ENCODE data around the gene SLC12A4. TPM values are rescaled to one million over a fixed set of nuclear protein-coding genes. Genes with fewer than 3 reads are reported as not detected.

Gene SLC12A4
- total RNA-seq, 1 donor from 2014 or later = 84.3 TPM

DNA sequence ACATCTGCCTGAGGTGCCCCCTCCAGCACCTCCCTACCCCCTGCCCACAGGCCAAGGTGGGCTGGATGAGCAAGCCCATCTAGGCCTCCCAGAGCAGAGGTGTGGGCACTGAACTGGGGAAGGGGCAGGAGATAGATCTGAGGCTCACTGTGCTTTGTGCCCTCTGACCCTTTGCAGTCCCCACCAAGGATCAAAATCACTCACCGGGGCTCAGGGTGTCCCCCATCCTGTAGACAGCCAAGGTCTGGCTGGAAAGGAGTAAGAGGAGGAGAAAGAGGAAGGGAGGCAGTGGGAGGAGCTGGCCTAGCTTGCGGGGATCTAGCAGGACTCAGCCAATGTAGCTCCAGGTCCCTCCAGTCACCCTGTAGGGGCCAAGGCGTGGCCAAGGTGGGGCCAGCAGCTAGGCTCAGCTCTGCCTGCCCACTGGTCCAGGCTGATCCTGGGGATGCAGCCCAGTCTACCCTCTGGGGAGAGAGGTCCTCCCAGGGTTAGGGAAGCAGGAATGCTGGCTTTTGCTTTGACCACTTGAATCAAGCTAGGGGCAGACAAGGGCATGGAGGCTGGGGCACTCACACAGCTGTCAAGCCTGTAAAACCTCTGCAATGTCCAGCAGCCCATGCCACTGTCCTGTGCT is 1.8 kb downstream of the SLC12A4 start:
- ATAC-seq (ENCODE audit: poor library complexity) (no peak), DNase-seq (no peak)
- intact Hi-C loops (cut with DNase I) = no loop called here

DNA sequence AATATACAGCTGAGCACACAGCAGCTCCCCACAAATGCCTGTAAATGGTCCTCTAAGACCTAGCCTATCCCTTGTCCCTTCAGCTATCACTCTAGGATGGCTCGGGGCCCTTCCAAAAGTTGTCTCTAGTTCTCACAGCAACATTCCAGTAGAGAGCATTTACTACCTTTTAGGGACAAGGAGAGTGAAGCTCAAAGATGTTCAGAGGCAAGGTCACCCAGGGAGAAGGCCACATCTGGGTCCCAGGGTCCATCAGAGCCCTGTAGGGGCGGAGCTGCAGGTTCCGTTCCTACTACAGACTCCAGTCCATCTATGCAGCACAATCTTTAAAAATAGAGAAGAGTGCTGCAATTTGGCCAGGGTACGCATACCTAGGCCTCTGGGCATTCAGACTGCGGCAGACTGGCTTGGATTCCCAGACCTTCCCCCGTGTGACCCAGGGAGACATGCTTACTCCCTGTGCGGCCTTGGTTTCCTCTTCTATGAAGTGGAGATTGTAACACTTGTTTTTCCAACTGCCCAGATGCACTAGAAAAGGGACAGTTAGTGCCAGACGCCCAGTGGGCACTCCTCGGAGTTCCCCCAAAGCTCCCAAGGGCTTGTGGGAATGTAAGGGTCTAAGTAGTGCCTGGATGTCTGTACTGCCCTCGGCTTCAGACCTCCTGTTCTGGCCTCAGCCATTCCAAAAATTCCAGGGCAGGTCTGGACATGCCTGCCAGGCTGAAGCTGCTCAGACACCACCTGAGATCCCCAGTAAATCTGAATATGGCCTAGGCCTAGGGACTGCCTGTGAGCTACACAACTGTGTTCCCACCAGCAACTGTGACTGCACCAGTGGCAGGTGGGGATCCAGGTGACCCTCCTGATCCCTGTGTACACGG is 2.5 kb downstream of the SLC12A4 start:
- peak; percentile 7 for ATAC-seq (ENCODE audit: poor library complexity)

DNA sequence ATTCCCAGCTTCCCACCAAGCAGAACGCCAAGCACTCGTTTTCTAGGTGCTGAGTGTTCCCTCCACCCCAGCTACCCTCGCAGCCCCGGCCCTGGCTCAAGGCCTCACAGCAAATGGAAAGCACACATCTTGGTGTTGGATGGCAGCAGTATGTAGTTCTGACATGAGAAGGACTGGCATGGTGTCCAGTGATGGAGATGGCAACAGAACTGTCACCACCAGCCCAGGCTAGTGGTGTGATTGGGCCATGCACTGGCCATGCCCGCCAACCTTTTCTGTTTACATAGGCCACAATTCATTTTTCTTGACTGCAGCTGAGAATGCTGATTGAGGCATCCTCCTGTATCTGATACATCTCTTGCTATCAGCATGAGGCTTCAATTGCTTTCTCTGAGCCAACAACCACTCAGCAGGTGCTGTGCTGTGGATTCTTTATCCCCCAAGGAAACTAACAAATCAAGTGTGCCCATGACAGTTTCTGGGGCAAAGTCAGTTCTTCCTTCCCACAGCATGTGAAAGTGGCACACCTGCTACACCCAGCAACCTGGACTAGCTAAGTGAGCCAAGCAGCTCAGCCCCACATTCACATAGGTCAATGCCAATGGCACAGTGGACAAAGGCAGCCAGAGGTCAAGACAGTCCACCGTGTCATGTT is 3.8 kb downstream of the SLC12A4 start:
- intact Hi-C loops (cut with DNase I) = no loop called here
- no peak for DNase-seq
- no peak for ATAC-seq (ENCODE audit: poor library complexity)

More for the DNA sequence above, 2.5 kb downstream of the SLC12A4 start:
- no peak for DNase-seq
- intact Hi-C loops (cut with DNase I) = no loop called here

DNA sequence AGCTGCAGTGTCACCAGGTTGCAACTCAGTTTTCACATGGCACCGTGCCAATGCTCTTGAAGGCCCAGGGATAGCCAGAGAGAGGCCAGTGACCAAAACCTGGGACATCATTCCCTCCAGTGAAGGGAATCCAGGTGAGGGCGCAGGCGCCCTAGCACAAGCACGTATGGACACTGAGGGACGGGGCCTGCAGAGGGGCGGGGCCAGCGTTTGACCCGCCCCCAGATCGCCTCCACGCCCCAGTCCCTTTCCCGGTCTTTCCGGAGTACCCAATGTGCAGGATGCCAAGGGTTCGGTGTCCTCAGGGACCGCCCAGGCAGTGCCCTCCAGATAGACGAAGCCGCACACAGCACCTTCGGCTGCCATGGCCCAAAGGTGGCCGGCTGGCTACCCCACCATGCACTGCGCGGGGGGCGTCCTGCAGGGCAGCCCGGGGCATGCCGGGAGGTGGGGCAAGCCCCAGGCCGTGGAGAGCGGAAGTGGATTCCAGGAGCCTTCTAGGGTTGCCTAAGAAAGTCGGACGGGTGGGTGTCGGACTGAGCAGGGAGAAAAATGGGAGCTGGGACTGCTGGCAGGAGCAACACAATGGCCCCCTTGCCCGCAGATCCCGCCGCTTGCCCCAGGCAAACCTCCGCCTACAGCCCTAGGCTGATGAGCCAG is 4.6 kb downstream of the SLC12A4 start:
- intact Hi-C loops (cut with DNase I) = no loop called here
- DNase-seq = no peak
- no peak for ATAC-seq (ENCODE audit: poor library complexity)

DNA sequence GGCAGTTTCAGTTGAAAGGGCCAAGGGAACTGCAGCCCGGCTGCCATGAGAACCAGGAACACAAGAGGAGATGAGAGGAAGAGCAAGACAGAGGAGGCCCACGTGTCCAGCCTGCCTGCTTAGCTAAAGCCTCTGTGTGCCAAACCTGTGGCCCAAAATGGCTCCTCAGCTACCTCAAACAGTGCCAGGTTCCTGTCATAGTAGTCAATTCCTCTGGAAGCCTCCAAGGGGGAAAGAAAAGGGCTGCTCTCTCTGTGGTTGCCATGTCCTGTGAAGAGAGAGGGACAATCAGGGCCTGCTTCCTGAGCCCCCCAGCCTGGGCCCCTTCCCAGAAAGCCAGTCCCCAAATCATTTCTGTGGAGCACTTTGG is 5.2 kb downstream of the SLC12A4 start:
- intact Hi-C loops (cut with DNase I) = no loop called here
- ATAC-seq (ENCODE audit: poor library complexity) (peak; percentile 26), DNase-seq (no peak)

DNA sequence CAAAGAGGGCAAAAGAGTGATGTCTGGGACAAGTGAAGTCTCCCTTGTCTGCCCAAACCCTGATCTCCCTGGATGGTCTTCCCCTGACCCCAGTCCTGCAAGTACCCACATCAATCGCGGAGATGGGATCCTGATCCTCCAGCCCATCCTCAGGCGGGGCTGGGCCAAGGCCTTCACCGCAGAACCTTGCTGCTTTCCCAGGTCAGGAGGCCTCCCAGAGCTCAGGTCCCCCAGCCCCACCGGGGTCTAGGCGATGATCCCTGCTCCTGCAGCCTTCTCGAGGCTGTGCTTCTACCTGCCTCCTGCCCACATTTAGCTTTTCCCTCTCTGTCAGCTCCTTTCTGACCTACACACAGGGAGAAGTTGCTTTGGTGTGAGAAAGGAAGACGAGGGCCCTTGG is 6.3 kb downstream of the SLC12A4 start:
- intact Hi-C loops (cut with DNase I) = no loop called here
- DNase-seq (no peak), ATAC-seq (ENCODE audit: poor library complexity) (no peak)

DNA sequence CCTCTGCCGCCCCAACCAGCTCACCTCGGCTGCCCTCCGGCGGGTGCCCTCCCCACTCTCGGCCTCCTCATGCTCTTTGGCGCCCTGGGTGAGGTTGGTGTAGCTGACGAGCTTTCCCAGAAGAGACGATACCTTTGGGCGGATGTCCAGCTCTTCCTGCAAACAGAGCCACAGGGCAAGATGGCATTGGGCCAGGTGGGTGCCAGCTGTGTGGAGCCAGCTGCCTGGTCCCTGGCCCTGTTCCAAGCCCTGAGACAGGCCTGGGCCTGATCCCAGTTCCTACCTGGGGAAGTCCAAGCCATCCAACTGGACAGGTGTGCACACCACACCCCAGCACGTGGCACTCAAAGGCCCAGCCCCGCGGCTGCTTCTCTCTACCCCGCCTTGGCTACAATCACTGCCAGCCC is 6.9 kb downstream of the SLC12A4 start:
- intact Hi-C loops (cut with DNase I) = no loop called here
- ATAC-seq (ENCODE audit: poor library complexity) = no peak

DNA sequence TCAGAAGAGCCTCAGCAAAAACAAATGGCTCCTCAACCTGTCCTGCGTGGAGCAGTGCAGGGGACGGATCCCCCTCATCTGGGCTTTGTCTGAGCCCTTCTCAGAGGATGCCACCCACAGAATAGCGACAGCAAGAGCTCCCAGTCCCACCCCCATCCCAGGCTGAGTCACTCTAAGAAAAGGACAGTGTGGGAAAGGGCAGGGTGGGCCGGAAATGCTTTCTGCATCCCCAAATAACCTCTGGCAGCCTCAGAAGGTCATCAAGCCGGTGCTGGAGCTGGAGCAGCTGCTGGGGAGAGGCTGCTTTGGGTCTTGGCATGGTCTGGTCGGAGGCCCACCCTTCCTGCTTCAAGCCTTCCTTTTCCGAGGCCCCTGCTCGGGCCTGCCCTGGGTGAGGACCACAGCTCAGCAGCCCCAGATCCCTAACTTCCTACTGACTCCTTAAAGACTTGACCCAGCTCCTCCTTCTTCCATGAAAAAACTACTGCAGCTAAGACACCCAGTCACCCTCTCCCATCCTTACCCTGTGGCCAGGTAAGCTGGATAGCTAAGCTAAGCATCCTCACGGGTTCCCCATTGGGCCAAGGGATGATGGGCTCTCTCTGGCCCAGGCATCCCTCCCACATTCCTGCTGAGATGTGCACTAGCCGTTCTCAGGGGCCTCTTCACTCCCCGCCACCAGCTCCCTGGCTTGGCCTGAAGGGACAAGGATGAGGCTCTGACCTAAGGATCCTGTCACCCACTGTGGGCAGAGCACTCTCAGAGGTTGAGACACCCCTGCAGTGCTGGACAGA is 8.7 kb downstream of the SLC12A4 start:
- ATAC-seq (ENCODE audit: poor library complexity) = peak; percentile 65

More for the DNA sequence above, 6.9 kb downstream of the SLC12A4 start:
- DNase-seq = peak; percentile 74

DNA sequence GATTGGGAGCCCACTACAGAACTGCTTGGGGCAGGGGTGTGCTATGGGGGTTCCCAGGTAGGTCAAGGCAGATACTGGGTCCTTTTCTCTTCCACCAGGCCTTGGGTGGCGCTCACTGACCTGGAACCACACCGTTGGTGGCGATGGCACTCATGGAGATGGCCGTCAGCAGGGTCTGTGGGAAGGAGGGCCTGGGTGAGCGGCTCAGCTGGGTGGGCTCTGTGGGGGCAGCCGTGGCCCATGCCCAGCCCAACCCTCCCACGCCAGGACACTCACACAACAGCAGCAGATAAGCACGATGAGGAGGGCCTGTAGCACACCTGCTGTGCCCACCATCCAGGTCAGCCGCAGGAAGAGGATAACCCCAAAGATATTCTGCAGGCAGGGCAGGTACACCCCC is 10.8 kb downstream of the SLC12A4 start:
- ATAC-seq (ENCODE audit: poor library complexity) = no peak
- intact Hi-C loops (cut with DNase I) = no loop called here

More for the DNA sequence above, 8.7 kb downstream of the SLC12A4 start:
- DNase-seq = peak; percentile 85
- intact Hi-C loops (cut with DNase I) = no loop called here

DNA sequence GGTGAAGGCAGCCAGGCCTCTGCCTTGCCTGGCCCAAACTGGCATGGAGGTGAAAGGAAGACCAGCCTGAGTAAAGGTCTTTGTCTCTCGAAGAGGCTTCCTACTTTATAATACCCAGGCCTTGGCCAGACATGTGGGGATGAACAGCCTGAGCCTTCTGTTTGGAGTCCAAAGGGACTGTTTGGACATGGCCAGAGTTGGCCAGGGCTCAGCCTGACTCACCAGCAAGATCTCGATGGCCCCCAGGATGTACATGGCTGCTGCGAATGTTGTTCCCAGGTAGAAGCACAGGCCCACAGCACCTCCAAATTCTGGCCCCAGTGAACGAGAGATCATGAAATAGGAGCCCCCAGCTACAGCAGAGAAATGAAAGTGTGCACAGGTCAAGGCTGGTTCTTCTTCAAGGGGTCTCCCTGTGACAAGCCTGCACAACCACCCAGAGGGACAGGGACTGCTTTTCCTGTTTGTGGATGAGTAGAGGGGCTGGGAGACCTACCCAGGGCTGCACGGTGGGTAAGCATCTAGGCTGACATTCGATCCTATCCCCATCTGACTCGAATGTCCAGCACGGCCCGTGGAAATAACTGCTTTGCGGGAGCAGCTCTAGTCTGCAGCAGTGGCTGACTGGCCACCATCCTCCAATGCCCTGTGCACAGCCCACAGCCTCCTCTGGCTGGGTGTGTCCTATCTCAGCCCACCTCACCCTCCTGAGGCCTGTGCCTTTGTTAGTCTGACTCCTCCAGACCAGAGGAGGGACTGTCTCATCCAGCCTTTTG is 13.8 kb downstream of the SLC12A4 start:
- DNase-seq = no peak
- ATAC-seq (ENCODE audit: poor library complexity) = no peak
- intact Hi-C loops (cut with DNase I) = no loop called here

More for the DNA sequence above, 10.8 kb downstream of the SLC12A4 start:
- no peak for DNase-seq

DNA sequence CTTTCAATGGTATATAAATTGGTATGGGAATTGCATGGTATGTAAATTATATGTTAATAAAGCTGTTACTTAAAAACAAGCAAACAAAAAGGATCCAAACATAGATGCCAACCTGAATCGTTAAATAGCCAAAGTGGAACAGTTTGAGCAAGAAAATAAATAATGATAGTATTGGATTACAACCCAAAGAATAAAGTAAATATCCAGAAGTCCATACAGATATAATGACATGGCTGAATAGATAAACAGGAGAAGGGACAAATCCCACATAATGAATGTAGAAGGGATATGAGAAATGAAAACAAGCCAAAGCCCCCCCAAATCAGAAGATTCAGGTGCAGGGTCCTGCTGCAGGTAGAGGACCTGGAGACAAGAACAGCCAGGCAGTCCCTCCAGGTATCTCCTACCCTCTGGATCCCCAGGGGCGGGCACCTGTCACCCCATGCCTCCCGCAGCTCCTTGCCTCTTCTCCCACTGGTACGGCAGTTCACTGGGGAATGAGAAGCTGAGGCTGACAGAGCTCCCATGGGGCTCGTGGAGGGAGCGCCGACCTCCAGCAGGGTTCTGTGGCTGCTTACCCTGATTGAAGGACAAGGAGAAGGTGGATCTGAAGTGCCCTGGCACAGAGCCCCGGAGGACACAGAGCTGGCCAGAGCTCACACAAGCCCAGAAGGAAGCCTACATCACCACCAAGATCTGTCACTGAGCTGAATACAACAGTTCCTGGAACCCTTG is 14.6 kb downstream of the SLC12A4 start:
- DNase-seq (no peak), ATAC-seq (ENCODE audit: poor library complexity) (no peak)
- intact Hi-C loops (cut with DNase I) = no loop called here

DNA sequence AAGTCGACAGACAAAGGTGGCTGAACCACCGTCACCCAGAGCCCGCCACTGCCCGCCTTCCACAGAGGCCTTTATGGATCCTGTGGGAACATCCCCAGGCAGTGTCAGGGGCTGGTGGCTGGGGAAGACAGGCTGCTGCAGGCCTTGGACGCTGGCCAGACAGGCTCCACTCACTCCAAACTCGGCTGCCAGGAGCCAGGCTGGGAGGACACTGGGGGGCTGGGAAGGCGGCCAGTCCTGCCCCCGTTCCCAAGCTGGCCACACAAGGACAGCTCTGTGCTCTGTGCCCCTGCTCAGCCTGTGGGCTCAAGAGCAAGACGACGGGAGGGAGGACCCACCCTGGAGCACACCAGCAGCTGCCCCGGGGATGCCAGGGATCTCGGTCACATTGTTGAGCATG is 17.0 kb downstream of the SLC12A4 start:
- ATAC-seq (ENCODE audit: poor library complexity) (peak; percentile 83), DNase-seq (peak; percentile 84)
- intact Hi-C loops (cut with DNase I) = no loop called here

DNA sequence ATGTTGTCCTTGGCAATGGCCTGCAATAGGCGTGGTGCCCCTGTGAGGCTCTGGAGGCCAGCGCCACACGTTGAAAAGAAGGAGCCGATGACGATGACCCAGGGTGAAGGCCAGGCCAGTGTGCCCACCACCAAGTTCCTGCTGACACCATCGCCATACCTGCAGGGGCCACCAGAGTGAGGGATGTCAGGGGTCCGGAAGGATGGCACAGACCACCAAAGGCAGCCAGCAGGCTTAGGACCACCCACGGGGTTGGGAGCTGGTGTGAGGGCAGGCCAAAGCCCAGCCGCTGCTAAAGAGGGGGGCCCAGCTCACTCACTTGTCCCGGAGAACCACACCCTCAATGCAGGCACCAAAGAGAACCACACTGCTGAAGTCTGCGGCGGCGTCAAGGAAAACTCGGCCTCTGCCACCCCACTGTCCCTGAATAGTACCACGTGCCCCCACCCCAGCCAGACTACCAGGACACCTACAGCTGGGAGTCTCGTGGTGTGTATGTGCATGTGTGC is 18.0 kb downstream of the SLC12A4 start:
- no peak for ATAC-seq (ENCODE audit: poor library complexity)
- DNase-seq = no peak
- intact Hi-C loops (cut with DNase I) = no loop called here

DNA sequence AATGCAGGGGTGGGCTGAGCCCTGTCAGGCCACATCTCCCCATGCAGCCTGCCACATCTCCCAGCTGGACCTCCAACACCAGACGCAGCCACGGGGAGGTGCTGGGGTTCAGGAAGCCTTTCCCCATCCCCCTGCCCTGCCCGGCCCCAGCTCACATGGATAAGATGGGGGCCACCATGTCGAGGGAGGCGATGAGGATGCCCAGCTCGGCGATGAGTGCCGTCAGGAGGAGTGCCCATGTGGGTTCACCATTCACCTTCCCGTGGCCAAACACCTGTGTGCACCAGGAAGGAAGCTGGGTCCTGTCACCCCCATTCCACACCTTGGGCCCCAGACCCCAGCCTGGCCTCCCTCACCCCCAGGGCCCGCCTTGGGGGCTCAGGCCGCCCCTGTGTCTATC is 18.8 kb downstream of the SLC12A4 start:
- intact Hi-C loops (cut with DNase I) = no loop called here
- DNase-seq (peak; percentile 29), ATAC-seq (ENCODE audit: poor library complexity) (no peak)

DNA sequence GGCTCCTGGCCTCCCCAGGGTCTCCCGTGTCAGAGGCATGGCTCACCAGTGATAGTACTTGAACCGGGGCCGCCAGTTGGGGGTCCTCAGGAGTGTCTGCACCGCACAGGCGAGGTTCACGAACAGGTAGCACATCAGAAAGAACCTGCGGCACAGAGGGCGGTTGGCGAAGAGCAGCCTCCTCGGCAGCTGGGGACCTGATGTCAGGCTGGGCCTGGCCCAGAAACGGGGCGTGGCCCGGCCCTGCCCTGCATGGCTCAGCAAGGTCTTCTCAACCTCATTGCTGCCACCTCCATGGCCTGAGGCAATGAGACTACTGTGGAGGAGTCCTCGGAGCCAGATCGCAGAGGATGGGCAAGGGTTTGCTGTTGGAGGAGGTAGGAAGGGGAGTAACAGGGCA is 20.4 kb downstream of the SLC12A4 start:
- intact Hi-C loops (cut with DNase I) = no loop called here
- no peak for ATAC-seq (ENCODE audit: poor library complexity)
- no peak for DNase-seq

DNA sequence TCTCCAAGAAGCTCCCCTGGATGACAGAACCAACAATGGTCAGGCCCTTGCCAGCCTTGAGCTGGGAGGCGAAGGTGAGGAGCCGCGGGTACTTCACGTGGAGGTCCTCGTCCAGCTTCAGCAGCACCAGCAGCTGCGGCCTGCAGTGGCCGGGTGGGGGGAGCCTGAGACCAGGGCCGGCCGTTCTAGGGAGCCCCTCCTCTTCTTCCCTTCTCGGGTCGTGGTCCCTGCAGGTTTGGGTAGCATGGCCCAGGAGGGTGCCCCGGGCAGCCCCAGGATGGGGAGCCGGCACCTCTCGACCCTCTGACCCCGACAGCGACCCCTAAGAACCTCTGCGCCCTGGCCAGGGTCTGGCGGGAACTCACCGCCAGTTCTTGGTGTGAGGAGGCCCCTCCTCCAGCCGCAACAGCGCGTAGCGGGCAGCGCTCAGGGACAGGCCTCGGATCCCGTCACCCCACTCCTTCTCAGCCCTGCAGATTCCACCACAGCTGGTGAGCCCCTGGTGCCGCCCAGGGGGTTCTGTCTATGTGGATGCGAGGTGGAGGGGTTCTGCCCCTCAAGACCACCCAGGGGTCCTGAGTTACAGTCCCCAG is 21.4 kb downstream of the SLC12A4 start:
- intact Hi-C loops (cut with DNase I) = no loop called here
- no peak for ATAC-seq (ENCODE audit: poor library complexity)
- DNase-seq = no peak

All from Right ventricle myocardium superior (tissue), 1 donor.